Ishikawa (cell line): ENCODE results near the gene GRIK1.

Source experiments
- CEBPB ChIP-seq: IDR thresholded peaks from 2 replicates; pipeline ENCODE4 v1.6.1; 2012
- CREB1 ChIP-seq: IDR thresholded peaks from 2 replicates; pipeline ENCODE4 v1.6.1; 2012; ENCODE audit warnings: low read depth
- EGR1 ChIP-seq: IDR thresholded peaks from 2 replicates; pipeline ENCODE4 v1.6.1; 2012
- EP300 ChIP-seq: IDR thresholded peaks from 2 replicates; pipeline ENCODE4 v1.6.1; 2012; ENCODE audit warnings: borderline replicate concordance
- FOXM1 ChIP-seq: IDR thresholded peaks from 2 replicates; pipeline ENCODE4 v1.6.1; 2012; ENCODE audit warnings: low read depth, borderline replicate concordance
- MAX ChIP-seq: IDR thresholded peaks from 2 replicates; pipeline ENCODE4 v1.6.1; 2012
- NFIC ChIP-seq: IDR thresholded peaks from 2 replicates; pipeline ENCODE4 v1.6.1; 2012
- RAD21 ChIP-seq: IDR thresholded peaks from 2 replicates; pipeline ENCODE4 v1.6.1; 2012; ENCODE audit warnings: low read depth
- REST ChIP-seq: IDR thresholded peaks from 2 replicates; pipeline ENCODE4 v1.6.1; 2012; ENCODE audit warnings: low read depth, mild to moderate bottlenecking
- TAF1 ChIP-seq: IDR thresholded peaks from 2 replicates; pipeline ENCODE4 v1.6.1; 2012; ENCODE audit warnings: low read depth, mild to moderate bottlenecking
- TCF12 ChIP-seq: IDR thresholded peaks from 2 replicates; pipeline ENCODE4 v1.6.1; 2012; ENCODE audit warnings: low read depth
- USF1 ChIP-seq: IDR thresholded peaks from 2 replicates; pipeline ENCODE4 v1.6.1; 2012
- YY1 ChIP-seq: IDR thresholded peaks from 2 replicates; pipeline ENCODE4 v1.6.1; 2012; ENCODE audit warnings: low read depth
- ZBTB7A ChIP-seq: IDR thresholded peaks from 2 replicates; pipeline ENCODE4 v1.6.1; 2012; ENCODE audit warnings: low read depth

GRCh38 chr21:29818383-29818921 is 121.3 kb downstream of the GRIK1 start:
- TF ChIP-seq REST (no peak), YY1 (no peak), RAD21 (no peak), EP300 (no peak), EGR1 (no peak), TCF12 (no peak), ZBTB7A (no peak), TAF1 (no peak), FOXM1 (no peak), USF1 (no peak), NFIC (no peak), CEBPB (no peak), CREB1 (no peak), MAX (no peak)
